HG02852 (cell line): ENCODE results near the gene SLC13A5.

ENCODE experiments used
- ATAC-seq: cut with Tn5 transposase; IDR thresholded peaks from one replicate; pipeline ENCODE4 v1.9.1; 2021; ENCODE audit warnings: mild to moderate bottlenecking, moderate library complexity; ENCODE audit not compliant: unreplicated experiment

Gene SLC13A5

GRCh38 chr17:6684881-6685767 lies 28.0 kb downstream of the SLC13A5 start:
- no peak for ATAC-seq

GRCh38 chr17:6684460-6684783 lies 28.7 kb downstream of the SLC13A5 start:
- ATAC-seq = no peak

GRCh38 chr17:6683730-6684459 lies 29.3 kb downstream of the SLC13A5 start:
- no peak for ATAC-seq

GRCh38 chr17:6683081-6683684 lies 30.0 kb downstream of the SLC13A5 start:
- ATAC-seq = no peak

- ATAC-seq = no peak
These were observed 30.8 kb downstream of the SLC13A5 start for GRCh38 chr17:6682339-6682738.

- no peak for ATAC-seq
These were observed 31.5 kb downstream of the SLC13A5 start for GRCh38 chr17:6681671-6682070.

GRCh38 chr17:6681176-6681575 lies 32.0 kb downstream of the SLC13A5 start:
- no peak for ATAC-seq

- no peak for ATAC-seq
These were observed 33.9 kb downstream of the SLC13A5 start for GRCh38 chr17:6679241-6679640.

GRCh38 chr17:6677946-6678345 lies 35.2 kb downstream of the SLC13A5 start:
- no peak for ATAC-seq

- no peak for ATAC-seq
These were observed 35.9 kb downstream of the SLC13A5 start for GRCh38 chr17:6677158-6677831.

GRCh38 chr17:6676802-6677157 lies 36.4 kb downstream of the SLC13A5 start:
- no peak for ATAC-seq

- ATAC-seq = no peak
These were observed 37.9 kb downstream of the SLC13A5 start for GRCh38 chr17:6675201-6675825.

GRCh38 chr17:6674586-6674985 lies 38.6 kb downstream of the SLC13A5 start:
- no peak for ATAC-seq

- ATAC-seq = no peak
These were observed 41.7 kb downstream of the SLC13A5 start for GRCh38 chr17:6671431-6671830.

GRCh38 chr17:6670999-6671398 lies 42.2 kb downstream of the SLC13A5 start:
- no peak for ATAC-seq

- ATAC-seq = no peak
These were observed 42.6 kb downstream of the SLC13A5 start for GRCh38 chr17:6670571-6670970.

- no peak for ATAC-seq
These were observed 43.5 kb downstream of the SLC13A5 start for GRCh38 chr17:6669479-6670212.

GRCh38 chr17:6668727-6669425 lies 44.3 kb downstream of the SLC13A5 start:
- ATAC-seq = no peak

- ATAC-seq = no peak
These were observed 45.0 kb downstream of the SLC13A5 start for GRCh38 chr17:6668219-6668618.

- ATAC-seq = no peak
These were observed 45.7 kb downstream of the SLC13A5 start for GRCh38 chr17:6667516-6667915.
